GM23338 (cell line): ENCODE measurements around the gene ARL6IP1.

Source experiments
- CTCF ChIP-seq, 2 experiments: fragments of 200-600 bp in 1 of 2; sonication (generic) in 1 of 2; conservative IDR thresholded peaks; 2 replicates each; pipeline versions ENCODE4 v1.5.1 to v1.6.1; 2016 to 2017; ENCODE audit warnings: antibody characterized with exemption in 2 of 2, low read depth in 2 of 2, mild to moderate bottlenecking in 2 of 2, moderate library complexity in 1 of 2
- ETS1 ChIP-seq: IDR thresholded peaks from 2 replicates; pipeline ENCODE4 v1.6.1; 2016; ENCODE audit warnings: antibody characterized with exemption
- EZH2 ChIP-seq: fragments of 200-600 bp; sonication (generic); IDR thresholded peaks from one replicate; pipeline ENCODE4 v1.8.0; 2017; ENCODE audit warnings: antibody characterized with exemption, mild to moderate bottlenecking, low read depth; ENCODE audit not compliant: unreplicated experiment
- EZH2phosphoT487 ChIP-seq: fragments of 200-600 bp; sonication (generic); IDR thresholded peaks from one replicate; pipeline ENCODE4 v1.8.1; 2018; ENCODE audit warnings: antibody characterized with exemption; ENCODE audit not compliant: unreplicated experiment
- POLR2AphosphoS5 ChIP-seq: IDR thresholded peaks from 2 replicates; pipeline ENCODE4 v1.6.1; 2016; ENCODE audit warnings: antibody characterized with exemption, low read depth

DNA sequence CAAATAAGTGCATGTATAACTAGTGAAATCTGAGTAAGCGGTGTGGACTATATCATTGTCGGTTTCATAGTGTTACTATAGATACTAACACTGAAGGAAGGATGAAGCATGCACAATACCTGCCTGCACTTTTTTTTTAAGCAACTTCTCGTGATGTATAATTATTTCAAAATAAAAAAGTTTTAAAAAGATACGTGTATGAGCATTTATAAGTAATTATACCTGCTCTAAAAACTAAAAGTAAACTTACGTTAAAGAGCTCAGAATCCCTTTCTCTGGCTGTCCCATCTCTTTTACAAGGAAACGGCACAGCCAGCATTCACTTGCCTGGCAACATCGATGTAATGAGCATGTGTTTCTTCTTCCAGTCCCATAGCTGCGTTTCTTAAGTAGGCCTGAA, 31.3 kb upstream of the ARL6IP1 start:
- TF ChIP-seq EZH2 (no peak), CTCF (conservative IDR thresholded peaks at IDR 0.05; ENCODE audit: low read depth in 2 of 2) (no peak), POLR2AphosphoS5 (no peak), EZH2phosphoT487 (no peak), ETS1 (no peak)
